NCI-H2107 treated with DMSO at 0.1 percent for 48 hours (cell line): Measurements from ENCODE around the gene AWAT2.
"Not testable (repeated sequence)": the region's sequence is repeated elsewhere in the genome, so short reads cannot be mapped to it uniquely, and the experiment has no call there.

Experiments used
- DNase-seq: peaks from one replicate; lab custom pipeline; 2025; ENCODE audit not compliant: unreplicated experiment; lab: John Stamatoyannopoulos, UW

AWAT2 gene

GRCh38 chrX:70001708-70002341, 47.9 kb downstream of the AWAT2 start:
- DNase-seq: no peak

GRCh38 chrX:70001269-70001668, 48.5 kb downstream of the AWAT2 start:
- no peak for DNase-seq

GRCh38 chrX:69998299-69998698, 51.4 kb downstream of the AWAT2 start:
- not testable (repeated sequence) for DNase-seq

- DNase-seq: no peak
Observed at GRCh38 chrX:69996113-69996468, 53.6 kb downstream of the AWAT2 start.

- DNase-seq: no peak
Observed at GRCh38 chrX:69995362-69996112, 54.2 kb downstream of the AWAT2 start.

GRCh38 chrX:69993494-69993893, 56.2 kb downstream of the AWAT2 start:
- DNase-seq: no peak

GRCh38 chrX:69991685-69992084, 58.1 kb downstream of the AWAT2 start:
- no peak for DNase-seq
